C4-2B (cell line): ENCODE data around the gene EXOC3L1.

Source experiments
- CTCF ChIP-seq: fragments of 450-650 bp; conservative IDR thresholded peaks from 2 replicates; pipeline ENCODE4 v1.5.1; 2017; ENCODE audit warnings: mild to moderate bottlenecking
- ZFX ChIP-seq: fragments of 450-650 bp; IDR thresholded peaks from 2 replicates; pipeline ENCODE4 v1.6.1; 2017

- TF ChIP-seq CTCF (no peak), ZFX (0 out of 2 replicates have a peak, but pooled peaks have one; percentile 11)
Measured at GRCh38 chr16:67183627-67184452, 6.1 kb downstream of the EXOC3L1 start, which contains the start of gene MATCAP1.
